Endothelial cell of umbilical vein (primary cell): Measurements from ENCODE around the gene DYNLT2. TPM values are rescaled to one million over a fixed set of nuclear protein-coding genes. Genes with fewer than 3 reads are reported as not detected.

Experiments used
- BruUV-seq: library from RNA; stranded (reverse); fragments of 400-500 nt; replicated peaks from 2 replicates; lab custom pipeline; 2021; lab: Mats Ljungman, UMichigan
- CTCF ChIA-PET: fragments of 300-600, 350-600 bp; sonication (Branson Sonifier 250); formaldehyde crosslinking; loops from one replicate; lab custom pipeline; 2021; ENCODE audit warnings: antibody characterized with exemption, inconsistent platforms; lab: Charles Lee
- POLR2A ChIA-PET: fragments of 300-600, 350-600 bp; sonication (Branson Sonifier 250); formaldehyde crosslinking; loops from one replicate; lab custom pipeline; 2021; ENCODE audit warnings: antibody characterized with exemption, inconsistent platforms; lab: Charles Lee
- DNase-seq: peaks from one replicate; pipeline ENCODE4 v3.0.0-alpha.2; 2011; ENCODE audit warnings: low read depth, low spot score
- FAIRE-seq: peaks from 2 replicates; lab custom pipeline; 2011; peaks lifted over from hg19 to GRCh38; lab: Jason Lieb, UNC
- H2AFZ ChIP-seq: 2 replicates; pipeline ENCODE4 v1.6.0; 2012; ENCODE audit warnings: low read depth, low read length, control low read depth, inconsistent platforms
- H3K27ac ChIP-seq: 2 replicates; pipeline ENCODE4 v1.5.1; 2011; ENCODE audit warnings: low read depth, mild to moderate bottlenecking, control low read depth, low read length, moderate library complexity; ENCODE audit not compliant: insufficient read depth
- H3K27me3 ChIP-seq, 2 experiments: 2 replicates each; pipeline versions ENCODE4 v1.6.0 to v1.6.1; 2011; ENCODE audit warnings: low read length in 2 of 2, mixed read lengths in 1 of 2; ENCODE audit not compliant: control insufficient read depth in 2 of 2, insufficient read depth in 2 of 2
- H3K36me3 ChIP-seq, 2 experiments: 2 replicates in 1 of 2; 3 replicates in 1 of 2; pipeline ENCODE4 v1.5.1; 2011; ENCODE audit warnings: low read length in 2 of 2, mild to moderate bottlenecking in 1 of 2, moderate library complexity in 1 of 2; ENCODE audit not compliant: control insufficient read depth in 2 of 2, insufficient read depth in 2 of 2; ENCODE audit errors: extremely low read depth in 1 of 2
- H3K4me1 ChIP-seq: 3 replicates; pipeline ENCODE4 v1.5.1; 2011; ENCODE audit warnings: mild to moderate bottlenecking, low read length; ENCODE audit not compliant: control insufficient read depth, insufficient read depth; ENCODE audit errors: extremely low read depth
- H3K4me2 ChIP-seq: 2 replicates; pipeline ENCODE4 v1.6.1; 2011; ENCODE audit warnings: low read length, control low read depth, mixed read lengths; ENCODE audit not compliant: insufficient read depth
- H3K4me3 ChIP-seq, 3 experiments: fragments of 200-600 bp in 1 of 3; sonication (generic), shearing (Covaris generic) in 1 of 3; replicated peaks in 1 of 3; 2 replicates each; pipeline ENCODE4 v1.5.1; 2011 to 2016; ENCODE audit warnings: control low read depth in 3 of 3, low read length in 3 of 3, mild to moderate bottlenecking in 2 of 3, inconsistent platforms in 1 of 3, low read depth in 1 of 3, moderate library complexity in 1 of 3; ENCODE audit not compliant: insufficient read depth in 1 of 3
- H3K79me2 ChIP-seq: 2 replicates; pipeline ENCODE4 v1.6.0; 2012; ENCODE audit warnings: low read length, inconsistent platforms; ENCODE audit not compliant: control insufficient read depth, insufficient read depth
- H3K9ac ChIP-seq: replicated peaks from 2 replicates; pipeline ENCODE3; 2011; ENCODE audit warnings: low read length, control low read depth; ENCODE audit not compliant: insufficient read depth; ENCODE audit errors: extremely low read depth
- H3K9me1 ChIP-seq: replicated peaks from 3 replicates; pipeline ENCODE4 v1.6.0; 2011; ENCODE audit warnings: mild to moderate bottlenecking, low read length; ENCODE audit not compliant: control insufficient read depth, insufficient read depth; ENCODE audit errors: extremely low read depth
- H3K9me3 ChIP-seq: replicated peaks from 2 replicates; pipeline ENCODE4 v1.5.1; 2012; ENCODE audit warnings: low read length, inconsistent platforms; ENCODE audit not compliant: control insufficient read depth, insufficient read depth
- H4K20me1 ChIP-seq: replicated peaks from 2 replicates; pipeline ENCODE3; 2011; ENCODE audit warnings: mild to moderate bottlenecking, low read length; ENCODE audit not compliant: control insufficient read depth, insufficient read depth; ENCODE audit errors: extremely low read depth
- EZH2 ChIP-seq: IDR thresholded peaks from 2 replicates; pipeline ENCODE4 v1.6.1; 2012; ENCODE audit warnings: borderline replicate concordance, low read depth, mild to moderate bottlenecking, moderate library complexity, low read length, inconsistent platforms; ENCODE audit not compliant: severe bottlenecking
- FOS ChIP-seq: IDR thresholded peaks from 2 replicates; pipeline ENCODE4 v1.6.1; 2011; ENCODE audit warnings: mild to moderate bottlenecking, low read length, moderate library complexity, borderline replicate concordance; ENCODE audit not compliant: insufficient read depth
- GATA2 ChIP-seq: IDR thresholded peaks from 2 replicates; pipeline ENCODE4 v1.7.0; 2011; ENCODE audit warnings: low read depth, mild to moderate bottlenecking, moderate library complexity, mixed read lengths, low read length; ENCODE audit not compliant: insufficient read length, insufficient read depth
- JUN ChIP-seq: IDR thresholded peaks from 2 replicates; pipeline ENCODE4 v1.6.1; 2011; ENCODE audit warnings: borderline replicate concordance, low read depth; ENCODE audit not compliant: insufficient read length, insufficient read depth
- MYC ChIP-seq: IDR thresholded peaks from one replicate; pipeline ENCODE4 v1.6.1; 2011; ENCODE audit warnings: mild to moderate bottlenecking, low read depth, low read length
- POLR2A ChIP-seq: IDR thresholded peaks from 2 replicates; pipeline ENCODE4 v1.6.1; 2012; ENCODE audit warnings: low read depth, mild to moderate bottlenecking, control low read depth, low read length
- POLR2AphosphoS5 ChIP-seq: IDR thresholded peaks from 2 replicates; pipeline ENCODE4 v1.6.1; 2012; ENCODE audit warnings: low read depth, mild to moderate bottlenecking, control low read depth, low read length, moderate library complexity; ENCODE audit not compliant: insufficient read depth
- dilution Hi-C: fragments of 300-500 bp; cut with MboI; formaldehyde crosslinking; loops from one replicate; pipeline ENCODE4 v1.15.0; 2019; ENCODE audit warnings: low sequenced_read_pairs; ENCODE audit not compliant: extremely low pct_ligation_motif_present
- intact Hi-C: fragments of 100-400 bp; cut with micrococcal nuclease; formaldehyde crosslinking; loops from one replicate; pipeline ENCODE4 v1.10.0; 2022
- polyA plus RNA-seq, 4 experiments: library from polyadenylated mRNA; depleted of rRNA in 3 of 4; stranded (reverse) in 3 of 4; unstranded in 1 of 4; fragments of >200 nt; gene quantifications; 2 replicates each; pipeline versions ENCODE4 v1.2.1 to v1.2.3, GENCODE V29; 2011 to 2012; ENCODE audit warnings: missing spikeins in 1 of 4
- total RNA-seq: library from RNA; stranded (reverse); gene quantifications from 2 replicates; pipeline ENCODE4 v1.2.3, GENCODE V29; 2021
- TF ChIP-seq, protein P1 (sequence below): IDR thresholded peaks from 2 replicates; pipeline ENCODE4 v1.6.1; 2011; ENCODE audit not compliant: insufficient read depth, insufficient read length
- TF ChIP-seq, protein P2 (sequence below), 2 donors: IDR thresholded peaks; 1 replicate in 1 of 2; 2 replicates in 1 of 2; pipeline ENCODE4 v1.5.1; 2011; ENCODE audit warnings: low read length in 2 of 2, mild to moderate bottlenecking in 2 of 2, moderate library complexity in 2 of 2, control low read depth in 1 of 2, inconsistent platforms in 1 of 2, low read depth in 1 of 2; ENCODE audit not compliant: insufficient read depth in 1 of 2; ENCODE audit errors: extremely low read depth in 1 of 2

DYNLT2 gene
- total and polyA plus RNA-seq, 2 donors (not counting 3 experiments of a cell fraction or from before 2014, with no cell fraction given): 0.39 to 0.88 TPM

DNA sequence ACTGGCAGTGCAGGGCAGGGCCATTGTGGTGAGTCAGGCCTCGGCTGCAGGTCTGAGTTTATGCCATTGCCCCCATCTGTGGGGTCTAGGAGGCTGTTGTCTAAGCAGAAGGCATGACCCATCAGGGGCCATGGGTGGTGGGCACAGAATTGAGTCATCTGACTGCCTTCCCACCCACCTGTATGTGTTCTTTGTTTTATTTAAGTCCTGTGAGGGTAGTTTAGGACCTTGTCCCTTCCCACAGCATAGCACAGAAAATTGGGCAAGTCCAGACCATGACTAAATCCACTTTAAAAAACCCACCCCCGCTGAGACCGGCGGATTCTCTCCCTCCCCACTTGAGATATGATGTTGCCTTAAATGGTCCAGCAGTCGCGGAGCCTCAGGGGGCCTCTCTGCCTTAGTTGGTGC lies 40.4 kb upstream of the DYNLT2 start:
- no TSS peak for BruUV-seq

More for the DNA sequence above, 40.4 kb upstream of the DYNLT2 start:
- H3K4me3 ChIP-seq: no peak overlapping the region
- POLR2A ChIA-PET: no interaction called here
- H3K4me2 ChIP-seq: no peak overlapping the region
- CTCF ChIA-PET: interaction anchor here (1.0 to 3.5 kb wide), 4 partner anchors 20 to 738 kb away, joined by 3 to 68 read pairs (median 3); no protein-coding TSS in a partner anchor
- intact Hi-C loops (loop anchor here (5.0 kb wide), 1 partner anchor 834 kb away; no protein-coding TSS in a partner anchor), dilution Hi-C loops (no loop called here)
- H3K9me3 ChIP-seq: no peaks in the 10 kb centered on the region
- no peaks in the 10 kb centered on the region for H4K20me1 ChIP-seq
- no peak for TF ChIP-seq MYC
- no peak for TF ChIP-seq JUN
- no peak for TF ChIP-seq POLR2A
- TF ChIP-seq GATA2: no peak
- TF ChIP-seq, protein P1, sequence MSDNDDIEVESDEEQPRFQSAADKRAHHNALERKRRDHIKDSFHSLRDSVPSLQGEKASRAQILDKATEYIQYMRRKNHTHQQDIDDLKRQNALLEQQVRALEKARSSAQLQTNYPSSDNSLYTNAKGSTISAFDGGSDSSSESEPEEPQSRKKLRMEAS: no peak
- TF ChIP-seq FOS: no peak
- TF ChIP-seq, protein P2, sequence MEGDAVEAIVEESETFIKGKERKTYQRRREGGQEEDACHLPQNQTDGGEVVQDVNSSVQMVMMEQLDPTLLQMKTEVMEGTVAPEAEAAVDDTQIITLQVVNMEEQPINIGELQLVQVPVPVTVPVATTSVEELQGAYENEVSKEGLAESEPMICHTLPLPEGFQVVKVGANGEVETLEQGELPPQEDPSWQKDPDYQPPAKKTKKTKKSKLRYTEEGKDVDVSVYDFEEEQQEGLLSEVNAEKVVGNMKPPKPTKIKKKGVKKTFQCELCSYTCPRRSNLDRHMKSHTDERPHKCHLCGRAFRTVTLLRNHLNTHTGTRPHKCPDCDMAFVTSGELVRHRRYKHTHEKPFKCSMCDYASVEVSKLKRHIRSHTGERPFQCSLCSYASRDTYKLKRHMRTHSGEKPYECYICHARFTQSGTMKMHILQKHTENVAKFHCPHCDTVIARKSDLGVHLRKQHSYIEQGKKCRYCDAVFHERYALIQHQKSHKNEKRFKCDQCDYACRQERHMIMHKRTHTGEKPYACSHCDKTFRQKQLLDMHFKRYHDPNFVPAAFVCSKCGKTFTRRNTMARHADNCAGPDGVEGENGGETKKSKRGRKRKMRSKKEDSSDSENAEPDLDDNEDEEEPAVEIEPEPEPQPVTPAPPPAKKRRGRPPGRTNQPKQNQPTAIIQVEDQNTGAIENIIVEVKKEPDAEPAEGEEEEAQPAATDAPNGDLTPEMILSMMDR (IDR thresholded peaks at IDR 0.05; ENCODE audit: extremely low read depth in 1 of 2, insufficient read depth in 1 of 2, low read depth in 1 of 2, low read length in 2 of 2): no peak
- TF ChIP-seq EZH2: no peak
- TF ChIP-seq POLR2AphosphoS5: no peak
- H3K27me3 ChIP-seq: peaks cover 4 to 8% of the 10 kb centered on the region in 2 experiments
- no peak overlapping the region for H3K9ac ChIP-seq
- FAIRE-seq (no peak), DNase-seq (no peak)
- peaks cover 6% of the 10 kb centered on the region for H3K4me1 ChIP-seq
- no peaks in the 10 kb centered on the region for H3K9me1 ChIP-seq
- H3K79me2 ChIP-seq: no peaks in the 10 kb centered on the region
- H3K27ac ChIP-seq: no peak overlapping the region
- H3K36me3 ChIP-seq: no peaks in the 10 kb centered on the region
- no peak overlapping the region for H2AFZ ChIP-seq
